ENCODE data around the gene HJV. TPM values are rescaled to one million over a fixed set of nuclear protein-coding genes. Genes with fewer than 3 reads are reported as not detected.

HJV gene
- total RNA-seq, 1 donor from 2014 or later = not detected

GRCh38 chr1:146010126-146010738 is 11.3 kb downstream of the HJV start:
- DNase-seq (ENCODE audit: low read depth) (no peak), FAIRE-seq (no peak)
- Histone ChIP-seq H3K4me1 (ENCODE audit: insufficient read depth, low read length) (peaks cover 2% of the 10 kb centered on the region), H2AFZ (ENCODE audit: low read depth, low read length) (no peak overlapping the region), H3K4me3 (ENCODE audit: insufficient read depth, low read depth, low read length) (no peak overlapping the region), H3K4me2 (ENCODE audit: low read length) (no peak overlapping the region), H3K79me2 (ENCODE audit: insufficient read depth, low read length) (no peaks in the 10 kb centered on the region), H3K36me3 (ENCODE audit: insufficient read depth, low read length) (no peaks in the 10 kb centered on the region), H3K9me3 (ENCODE audit: insufficient read depth, low read depth, low read length) (no peaks in the 10 kb centered on the region), H3K9ac (ENCODE audit: low read length) (no peak overlapping the region), H4K20me1 (ENCODE audit: insufficient read depth, low read length) (no peaks in the 10 kb centered on the region), H3K27ac (ENCODE audit: low read depth, low read length) (no peak overlapping the region), H3K27me3 (ENCODE audit: insufficient read depth, low read length) (no peaks in the 10 kb centered on the region)
- H3K4me1 Mint-ChIP-seq (ENCODE audit: low read depth, unreplicated experiment) = peaks cover 4% of the 10 kb centered on the region
- no peaks in the 10 kb centered on the region for H3K27me3 Mint-ChIP-seq (ENCODE audit: low read depth, unreplicated experiment)
- no peaks in the 10 kb centered on the region for H3K9me3 Mint-ChIP-seq (ENCODE audit: unreplicated experiment)
- no peak overlapping the region for H3K4me3 Mint-ChIP-seq (ENCODE audit: unreplicated experiment)
- H3K27ac Mint-ChIP-seq (ENCODE audit: unreplicated experiment) = no peak overlapping the region
- no peaks in the 10 kb centered on the region for H3K36me3 Mint-ChIP-seq (ENCODE audit: low read depth, unreplicated experiment)
- TF ChIP-seq EZH2 (IDR thresholded peaks at IDR 0.05; ENCODE audit: insufficient read depth, low read length) (no peak), CTCF (IDR thresholded peaks at IDR 0.05; ENCODE audit: insufficient read depth, low read depth, low read length) (no peak)

- no peaks in the 10 kb centered on the region for H3K9me3 Mint-ChIP-seq (ENCODE audit: unreplicated experiment)
Measured at GRCh38 chr1:146007489-146008133, 13.9 kb downstream of the HJV start.

More at GRCh38 chr1:146007489-146008133, 13.9 kb downstream of the HJV start:
- H3K79me2 ChIP-seq (ENCODE audit: insufficient read depth, low read length) = no peaks in the 10 kb centered on the region
- no peak overlapping the region for H2AFZ ChIP-seq (ENCODE audit: low read depth, low read length)
- FAIRE-seq (no peak), DNase-seq (ENCODE audit: low read depth) (no peak)
- no peak overlapping the region for H3K27ac Mint-ChIP-seq (ENCODE audit: unreplicated experiment)
- no peaks in the 10 kb centered on the region for H4K20me1 ChIP-seq (ENCODE audit: insufficient read depth, low read length)
- no peaks in the 10 kb centered on the region for H3K9me3 ChIP-seq (ENCODE audit: insufficient read depth, low read depth, low read length)
- H3K27me3 Mint-ChIP-seq (ENCODE audit: low read depth, unreplicated experiment) = no peaks in the 10 kb centered on the region
- no peak for TF ChIP-seq EZH2 (IDR thresholded peaks at IDR 0.05; ENCODE audit: insufficient read depth, low read length)
- TF ChIP-seq CTCF (IDR thresholded peaks at IDR 0.05; ENCODE audit: insufficient read depth, low read depth, low read length) = no peak
- H3K36me3 Mint-ChIP-seq (ENCODE audit: low read depth, unreplicated experiment) = no peaks in the 10 kb centered on the region
- H3K27me3 ChIP-seq (ENCODE audit: insufficient read depth, low read length) = no peaks in the 10 kb centered on the region
- no peak overlapping the region for H3K27ac ChIP-seq (ENCODE audit: low read depth, low read length)
- no peaks in the 10 kb centered on the region for H3K36me3 ChIP-seq (ENCODE audit: insufficient read depth, low read length)
- H3K9ac ChIP-seq (ENCODE audit: low read length) = no peak overlapping the region
- H3K4me3 Mint-ChIP-seq (ENCODE audit: unreplicated experiment) = no peak overlapping the region
- no peak overlapping the region for H3K4me2 ChIP-seq (ENCODE audit: low read length)
- no peak overlapping the region for H3K4me3 ChIP-seq (ENCODE audit: insufficient read depth, low read depth, low read length)
- H3K4me1 Mint-ChIP-seq (ENCODE audit: low read depth, unreplicated experiment) = peaks cover 1% of the 10 kb centered on the region
- H3K4me1 ChIP-seq (ENCODE audit: insufficient read depth, low read length) = peaks cover 2% of the 10 kb centered on the region

Measured in astrocyte (in vitro differentiated cells and primary cell).